SK-N-MC (cell line): Measurements from ENCODE around the gene TP63.

Experiments used
- EZH2 ChIP-seq: fragments of 200-600 bp; sonication (generic); IDR thresholded peaks from one replicate; pipeline ENCODE4 v1.6.1; 2017; ENCODE audit warnings: antibody characterized with exemption
- FOXP2 ChIP-seq: optimal IDR thresholded peaks from 2 replicates; pipeline ENCODE3; 2011; ENCODE audit warnings: mild to moderate bottlenecking, moderate library complexity; ENCODE audit not compliant: insufficient read depth; ENCODE audit errors: extremely low read length, control extremely low read depth
- POLR2AphosphoS5 ChIP-seq: IDR thresholded peaks from 2 replicates; pipeline ENCODE4 v1.6.1; 2012; ENCODE audit warnings: mild to moderate bottlenecking, low read depth, low read length, borderline replicate concordance

GRCh38 chr3:189805375-189806067 lies 174.3 kb downstream of the TP63 start:
- TF ChIP-seq EZH2: no peak
- no peak for TF ChIP-seq POLR2AphosphoS5
- no peak for TF ChIP-seq FOXP2
